Measurements from ENCODE around the gene TTC38. TPM values are rescaled to one million over a fixed set of nuclear protein-coding genes. Genes with fewer than 3 reads are reported as not detected.

TTC38 gene
- total RNA-seq, 1 donor from 2014 or later = 19.4 TPM

DNA sequence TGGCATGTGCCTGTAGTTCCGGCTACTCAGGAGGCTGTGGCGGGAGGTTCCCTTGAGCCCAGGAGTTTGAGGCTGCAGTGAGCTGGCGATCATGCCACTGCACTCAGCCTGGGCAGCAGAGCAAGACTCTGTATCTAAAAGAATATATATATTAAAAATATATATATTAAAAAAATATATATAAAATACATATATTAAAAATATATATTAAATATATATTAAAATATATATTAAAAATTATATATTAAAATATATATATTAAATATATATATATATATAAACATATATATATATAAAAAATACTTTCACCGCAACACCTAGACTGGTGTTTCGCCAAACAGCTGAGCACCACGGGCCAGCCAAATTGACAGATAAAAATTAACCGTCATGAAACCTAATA lies 8.8 kb downstream of the TTC38 start:
- DNase-seq (ENCODE audit: low read depth in 2 of 2) = no peak

DNA sequence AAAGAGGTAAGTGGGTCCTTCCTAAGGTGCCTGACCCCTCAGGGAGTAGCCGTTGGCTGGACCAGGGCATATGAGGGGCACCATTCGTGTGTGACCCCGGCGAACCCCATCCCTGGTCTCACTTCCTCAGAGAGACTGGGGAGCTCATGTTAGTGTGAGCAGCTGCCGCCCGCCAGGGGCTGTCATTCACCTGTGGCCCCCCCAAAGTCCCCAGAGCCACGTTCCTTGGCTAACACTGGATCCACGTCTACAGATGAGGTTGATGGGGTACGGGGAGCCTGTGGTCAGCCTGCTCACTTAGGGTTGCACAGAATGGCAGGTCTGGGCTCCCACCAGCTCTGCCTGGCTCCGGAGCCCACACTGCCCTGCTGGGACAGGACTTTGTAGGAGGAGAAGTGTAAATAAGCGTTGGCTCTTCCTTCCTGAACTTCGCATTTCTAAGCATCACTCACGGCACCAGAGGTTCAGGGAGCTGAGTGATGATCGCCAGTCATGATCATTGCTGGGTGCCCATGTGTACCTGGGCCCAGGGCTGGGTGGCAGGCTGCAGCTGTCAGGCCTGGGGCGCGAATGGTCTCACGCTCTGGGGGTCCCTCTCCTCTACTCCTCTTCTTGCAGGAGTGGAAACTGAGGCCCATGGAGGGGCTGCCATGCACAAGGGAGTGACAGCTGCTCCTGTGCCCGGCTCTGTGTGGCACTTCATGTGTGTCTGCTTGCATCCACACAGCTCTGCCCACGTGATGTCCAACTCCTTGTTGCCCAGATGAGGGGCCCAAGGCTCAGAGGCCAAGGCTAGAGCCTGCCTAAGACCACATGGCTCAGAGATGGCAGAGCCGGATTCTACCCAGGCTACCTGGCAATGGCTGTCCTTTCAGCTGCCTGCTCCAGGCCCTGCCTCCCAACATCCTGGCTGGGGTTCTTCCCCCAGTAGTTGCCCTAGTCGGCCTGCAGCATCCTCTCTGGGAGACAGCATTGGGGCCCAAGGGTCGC lies 11.1 kb downstream of the TTC38 start:
- no peak for DNase-seq (ENCODE audit: low read depth in 2 of 2)

DNA sequence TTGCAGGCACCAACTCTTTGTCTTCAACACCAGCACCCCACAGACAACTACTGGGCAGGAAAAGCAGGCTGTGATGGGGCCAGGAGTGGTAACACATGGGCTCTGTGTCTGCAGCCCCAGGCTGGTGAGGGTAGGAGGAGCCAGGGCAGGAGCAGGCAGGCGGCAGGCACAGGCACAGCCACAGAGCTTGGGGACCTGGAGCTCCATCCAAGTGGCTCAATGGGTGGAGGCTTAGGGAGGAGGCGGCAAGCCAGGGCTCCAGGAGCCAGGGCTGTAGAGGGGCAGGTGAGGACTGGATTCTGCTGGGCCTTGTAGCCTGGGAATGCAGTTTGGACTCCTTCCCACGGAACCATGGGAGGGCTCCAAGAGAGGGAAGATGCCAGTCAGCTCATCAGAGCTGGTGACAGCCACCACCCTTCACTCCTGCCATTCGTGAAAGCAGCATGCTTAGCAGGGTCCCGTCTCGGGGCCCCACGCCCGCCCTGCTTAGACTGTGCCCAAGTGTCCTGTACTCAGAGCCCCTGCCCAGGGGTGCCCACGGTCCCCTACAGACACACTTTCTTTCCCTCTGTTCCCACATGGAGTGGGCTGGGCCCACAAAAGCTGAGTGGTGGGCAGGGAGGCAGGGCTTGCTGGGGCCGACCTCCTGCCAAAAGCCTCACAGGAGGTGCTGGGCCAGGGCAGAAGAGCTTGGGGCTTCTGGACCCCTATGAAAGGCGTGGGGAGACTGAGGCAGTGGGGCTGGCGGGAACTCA lies 12.4 kb downstream of the TTC38 start:
- no peak for DNase-seq (ENCODE audit: low read depth in 2 of 2)

DNA sequence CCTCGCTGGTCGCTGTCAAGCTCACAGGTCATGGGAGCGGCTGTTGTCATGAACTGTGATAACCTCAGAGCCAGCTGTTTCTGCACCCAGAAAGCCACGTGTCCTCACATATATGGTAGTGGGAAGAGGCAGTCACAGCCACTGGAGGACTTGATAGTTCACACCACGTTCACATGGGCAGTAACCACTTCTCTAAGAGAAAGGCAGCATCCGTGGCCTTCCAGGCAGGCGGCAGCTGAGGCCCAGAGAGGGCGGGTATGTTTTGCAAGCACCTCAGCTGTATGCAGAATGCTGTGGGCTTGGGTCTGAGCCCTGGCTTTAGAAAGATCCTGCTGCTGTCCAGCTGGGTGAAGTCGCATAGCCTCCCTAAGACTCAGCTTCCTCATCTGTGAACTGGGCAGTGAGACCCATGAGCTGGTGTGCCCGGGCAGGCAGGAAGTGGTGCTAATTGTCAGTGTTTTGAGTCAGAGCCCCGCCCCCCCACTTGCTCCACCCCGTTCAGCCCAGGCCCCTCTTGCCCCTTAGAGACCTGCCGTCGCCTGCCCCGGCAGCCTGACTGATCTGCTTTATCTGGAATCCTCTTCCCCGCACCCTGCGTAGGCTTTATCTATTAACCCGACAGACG lies 13.3 kb downstream of the TTC38 start:
- DNase-seq (ENCODE audit: low read depth in 2 of 2) = no peak

- no peak for DNase-seq (ENCODE audit: low read depth in 2 of 2)
Measured at GRCh38 chr22:46281866-46282678, 14.3 kb downstream of the TTC38 start.

DNA sequence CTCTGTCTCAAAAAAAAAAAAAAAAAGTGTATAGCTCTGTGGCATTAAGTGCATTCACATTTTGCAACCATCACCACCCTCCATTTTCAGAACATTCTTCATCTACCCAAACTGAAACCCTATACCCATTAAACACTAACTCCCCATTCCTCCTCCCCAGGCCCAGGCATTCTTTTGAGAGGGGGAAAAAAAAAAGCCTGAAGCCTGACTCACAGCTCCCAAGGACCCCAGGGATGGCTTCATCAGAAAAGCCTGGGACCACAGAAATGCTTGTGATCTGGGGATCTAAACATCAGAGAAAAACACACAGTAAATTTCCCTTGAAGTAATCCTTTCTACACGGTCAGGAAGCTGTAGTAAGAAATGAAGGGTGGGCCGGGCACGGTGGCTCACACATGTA lies 18.2 kb downstream of the TTC38 start:
- no peak for DNase-seq (ENCODE audit: low read depth in 2 of 2)

DNA sequence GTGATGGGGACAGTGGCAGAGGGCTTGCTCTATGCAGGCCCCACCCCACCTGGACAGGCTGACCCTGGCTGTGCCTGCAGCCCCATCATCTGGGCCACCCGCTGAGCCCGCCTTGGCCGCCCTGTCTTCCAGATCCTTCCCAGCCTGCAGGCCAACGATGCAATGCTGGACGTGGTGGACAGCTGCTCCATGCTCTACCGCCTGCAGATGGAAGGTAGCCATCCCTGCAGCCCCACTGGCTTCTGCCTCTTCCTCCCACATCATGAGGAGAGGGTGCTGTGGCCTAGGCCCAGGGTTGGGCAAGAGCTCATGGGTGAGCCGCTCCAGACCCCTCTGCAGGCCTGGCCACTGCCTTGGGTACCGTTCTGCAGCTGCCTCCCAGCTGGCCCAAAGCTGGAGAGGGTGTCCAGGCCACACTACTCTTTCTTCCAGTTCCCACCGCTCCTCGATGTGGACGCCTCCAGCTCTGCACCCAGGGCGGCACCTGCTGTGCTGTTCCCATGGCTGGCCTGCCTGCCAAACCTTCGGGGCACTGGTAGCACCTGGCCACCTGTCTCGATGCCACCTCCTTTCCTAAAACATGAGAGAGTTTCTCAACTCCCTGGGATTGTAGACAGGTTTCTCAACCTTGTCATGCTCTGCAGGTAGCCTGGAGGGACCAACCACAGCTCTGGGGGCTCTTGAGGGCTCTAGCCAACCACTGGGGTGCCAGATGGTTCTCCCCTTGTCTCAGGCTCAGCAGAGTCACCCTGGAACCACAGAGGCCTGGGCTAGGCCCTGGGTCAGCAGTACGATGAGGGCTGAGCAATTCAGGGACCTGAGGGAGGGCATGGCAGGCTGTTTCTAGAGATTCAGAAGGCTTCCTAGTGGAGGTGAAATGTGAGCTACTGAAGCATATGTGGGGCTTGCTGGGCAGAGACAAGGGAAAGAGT lies 19.4 kb downstream of the TTC38 start:
- DNase-seq (ENCODE audit: low read depth in 2 of 2) = no peak

DNA sequence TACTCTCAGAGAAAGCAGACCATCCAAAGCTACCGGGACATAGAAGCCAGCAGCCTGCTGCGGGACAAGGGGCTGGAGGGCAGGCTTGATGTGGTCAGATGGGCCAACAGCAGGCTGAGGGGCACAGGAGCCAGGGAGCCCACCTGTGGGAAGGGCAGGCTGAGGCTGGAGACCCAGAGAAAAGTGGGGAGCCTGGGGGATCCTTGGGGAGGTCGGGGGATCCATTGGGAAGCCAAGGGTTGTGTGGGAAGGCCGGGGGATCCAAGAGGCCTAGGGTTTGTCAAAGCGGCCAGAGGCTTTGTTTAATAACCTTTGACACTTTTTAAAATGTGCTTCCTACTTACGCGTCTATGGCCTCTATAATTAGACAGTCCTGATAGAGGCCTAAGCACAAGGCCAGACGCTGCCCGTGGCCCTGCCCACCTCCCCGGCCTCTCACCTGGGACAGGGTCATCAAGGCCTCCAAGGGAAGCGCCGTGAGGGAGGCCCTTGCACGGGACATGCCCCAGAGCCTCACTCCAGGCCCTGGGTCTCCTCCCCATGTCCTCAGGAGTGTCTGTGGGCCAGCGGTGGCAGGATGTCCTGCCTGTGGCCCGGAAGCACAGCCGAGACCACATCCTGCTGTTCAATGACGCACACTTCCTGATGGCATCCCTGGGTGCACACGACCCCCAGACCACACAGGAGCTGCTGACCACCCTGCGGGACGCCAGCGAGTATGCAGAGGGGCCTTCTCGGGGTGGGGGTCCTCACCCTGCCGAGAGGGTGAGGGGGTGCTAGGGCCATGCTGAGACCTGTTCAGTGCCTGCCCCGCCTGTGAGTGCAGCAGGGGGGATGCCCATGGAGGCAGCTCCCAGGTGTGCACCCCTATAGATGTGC lies 20.3 kb downstream of the TTC38 start:
- peak; percentile 40 to 55 for DNase-seq (ENCODE audit: low read depth in 2 of 2)

GRCh38 chr22:46288846-46289243 lies 21.0 kb downstream of the TTC38 start:
- no peak for DNase-seq (ENCODE audit: low read depth in 2 of 2)

DNA sequence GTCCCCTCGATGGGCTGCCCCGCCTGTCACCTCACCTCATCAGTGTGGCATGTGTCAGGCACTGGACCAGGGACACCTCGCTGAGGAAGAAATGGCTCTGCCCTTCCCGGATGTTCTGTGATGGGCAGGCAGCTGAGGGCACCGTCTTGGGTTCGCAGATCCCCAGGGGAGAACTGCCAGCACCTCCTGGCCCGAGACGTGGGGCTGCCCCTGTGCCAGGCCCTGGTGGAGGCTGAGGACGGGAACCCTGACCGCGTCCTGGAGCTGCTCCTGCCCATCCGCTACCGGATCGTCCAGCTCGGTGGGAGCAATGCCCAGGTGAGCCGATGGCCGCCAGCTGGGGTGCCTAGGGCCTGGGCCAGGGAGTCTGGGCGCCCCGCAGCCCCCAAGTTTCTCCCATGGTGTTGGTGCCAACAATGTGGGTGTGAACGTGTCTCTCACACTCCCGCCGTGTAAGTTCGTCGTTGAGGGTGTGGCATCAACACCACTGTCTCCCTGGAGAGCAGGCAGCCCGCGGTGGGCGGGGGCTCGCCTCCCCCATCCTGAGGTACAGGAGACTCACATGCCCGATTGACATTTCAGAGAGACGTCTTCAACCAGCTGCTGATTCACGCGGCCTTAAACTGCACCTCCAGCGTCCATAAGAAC lies 21.6 kb downstream of the TTC38 start:
- DNase-seq (ENCODE audit: low read depth in 2 of 2) = no peak

GRCh38 chr22:46290121-46290842 lies 22.5 kb downstream of the TTC38 start:
- no peak for DNase-seq (ENCODE audit: low read depth in 2 of 2)

DNA sequence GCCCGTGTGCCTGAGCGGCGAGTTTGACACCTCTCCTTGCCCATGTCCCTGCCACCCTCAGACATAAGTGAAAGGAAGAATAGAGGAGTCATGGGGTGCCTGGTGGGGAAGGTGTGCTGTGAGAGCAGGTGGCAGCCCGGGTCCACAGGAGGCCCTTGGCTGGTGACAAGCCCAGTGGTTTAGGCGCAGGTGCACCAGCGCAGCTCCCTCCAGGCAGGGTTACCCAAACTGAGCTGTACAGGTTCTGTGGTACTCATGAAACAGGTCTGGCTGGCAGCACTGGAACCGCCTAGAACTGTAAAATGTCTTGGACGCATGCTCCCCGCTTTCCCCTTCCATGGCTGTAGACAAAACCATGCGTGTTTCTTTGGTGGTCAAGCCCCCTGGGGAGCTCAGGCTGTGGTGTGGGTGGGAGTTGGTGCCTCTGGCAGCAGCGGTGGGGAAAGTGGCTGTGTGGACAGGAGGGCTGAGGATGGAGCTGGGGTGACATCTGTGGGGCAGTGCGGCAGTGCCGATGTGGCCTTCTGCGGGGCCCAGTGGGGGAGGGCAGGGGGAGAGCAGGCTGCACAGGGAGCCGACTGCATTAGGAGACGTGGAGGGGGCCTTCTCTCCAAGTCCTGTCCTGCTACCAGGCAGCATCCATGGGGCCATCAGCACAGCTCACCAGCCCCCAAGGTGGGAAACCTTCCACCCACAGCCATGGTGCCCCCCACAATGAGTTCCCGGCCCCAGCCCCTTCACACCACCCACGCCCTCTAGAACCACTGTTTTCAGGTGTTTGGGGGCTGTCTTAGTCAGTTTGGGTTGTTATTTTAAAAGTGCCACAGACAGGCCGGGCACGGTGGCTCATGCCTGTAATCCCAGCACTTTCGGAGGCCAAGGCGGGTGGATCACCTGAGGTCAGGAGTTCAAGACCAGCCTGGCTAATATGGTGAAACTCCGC lies 23.3 kb downstream of the TTC38 start:
- no peak for DNase-seq (ENCODE audit: low read depth in 2 of 2)

GRCh38 chr22:46292173-46292572 lies 24.4 kb downstream of the TTC38 start:
- DNase-seq (ENCODE audit: low read depth in 2 of 2) = no peak

- no peak for DNase-seq (ENCODE audit: low read depth in 2 of 2)
Measured at GRCh38 chr22:46292732-46293131, 24.9 kb downstream of the TTC38 start.

GRCh38 chr22:46293577-46294260 lies 25.9 kb downstream of the TTC38 start:
- DNase-seq (ENCODE audit: low read depth in 2 of 2) = no peak

DNA sequence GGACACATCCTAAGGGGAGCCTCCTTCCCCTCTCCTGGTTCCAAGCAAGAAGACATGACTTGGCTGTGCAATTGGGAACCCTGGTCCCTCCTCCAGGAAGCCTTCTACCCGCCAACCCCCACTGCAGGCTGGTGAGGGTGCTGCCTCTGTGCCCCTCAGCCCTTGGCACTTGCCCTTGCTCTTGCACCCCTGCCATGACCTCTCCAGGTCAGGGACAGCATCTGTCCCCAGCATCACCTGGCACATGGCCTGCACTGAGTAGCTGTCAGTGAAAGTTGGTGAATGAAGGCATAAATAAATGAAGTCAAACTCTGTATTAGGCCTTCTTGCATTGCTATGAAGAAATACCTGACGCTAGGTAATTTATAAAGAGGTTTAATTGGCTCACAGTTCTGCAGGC lies 27.0 kb downstream of the TTC38 start:
- DNase-seq (ENCODE audit: low read depth in 2 of 2) = no peak

Data from dermis microvascular lymphatic vessel endothelial cell (primary cell).